Measurements from ENCODE around the gene ARFGAP1.

ARFGAP1 gene

DNA sequence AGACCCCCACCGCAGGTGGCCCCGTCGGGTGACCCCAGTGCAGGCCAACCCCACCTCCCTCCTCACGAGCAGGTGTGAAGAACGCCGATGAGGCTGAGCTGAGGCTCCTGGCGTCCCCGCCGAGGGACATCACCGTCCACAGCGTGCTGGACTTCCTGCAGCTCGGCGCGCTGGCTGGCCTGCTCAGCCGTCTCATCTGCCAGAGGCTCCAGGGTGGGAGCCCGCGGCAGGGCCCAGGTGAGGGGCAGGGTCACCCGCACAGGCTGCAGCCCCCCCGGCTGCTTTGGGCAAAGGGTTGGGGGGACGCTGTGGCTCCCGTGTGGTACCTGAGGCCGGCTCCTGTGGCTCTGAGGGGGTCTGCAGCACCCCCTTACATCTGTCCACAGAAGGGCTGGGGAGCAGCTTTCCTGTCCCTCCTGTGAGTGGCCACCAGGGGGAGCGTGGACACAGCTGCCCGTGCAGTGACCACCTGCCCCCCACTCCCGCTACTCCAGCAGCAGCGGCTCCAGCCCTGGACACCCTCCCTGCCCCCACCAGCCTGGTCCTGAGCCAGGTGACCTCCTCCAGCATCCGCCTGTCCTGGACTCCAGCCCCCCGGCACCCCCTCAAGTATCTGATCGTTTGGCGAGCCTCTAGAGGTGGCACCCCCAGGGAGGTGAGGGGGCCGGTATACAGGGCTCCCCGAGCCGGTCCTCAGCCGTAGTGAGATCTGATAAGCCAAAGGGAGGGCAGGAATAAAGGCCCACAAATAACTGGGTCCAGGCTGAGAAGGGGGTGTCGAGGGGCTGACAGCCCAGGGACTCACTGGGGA, 36.9 kb downstream of the ARFGAP1 start:
- DNase-seq (ENCODE audit: low read depth): no peak

DNA sequence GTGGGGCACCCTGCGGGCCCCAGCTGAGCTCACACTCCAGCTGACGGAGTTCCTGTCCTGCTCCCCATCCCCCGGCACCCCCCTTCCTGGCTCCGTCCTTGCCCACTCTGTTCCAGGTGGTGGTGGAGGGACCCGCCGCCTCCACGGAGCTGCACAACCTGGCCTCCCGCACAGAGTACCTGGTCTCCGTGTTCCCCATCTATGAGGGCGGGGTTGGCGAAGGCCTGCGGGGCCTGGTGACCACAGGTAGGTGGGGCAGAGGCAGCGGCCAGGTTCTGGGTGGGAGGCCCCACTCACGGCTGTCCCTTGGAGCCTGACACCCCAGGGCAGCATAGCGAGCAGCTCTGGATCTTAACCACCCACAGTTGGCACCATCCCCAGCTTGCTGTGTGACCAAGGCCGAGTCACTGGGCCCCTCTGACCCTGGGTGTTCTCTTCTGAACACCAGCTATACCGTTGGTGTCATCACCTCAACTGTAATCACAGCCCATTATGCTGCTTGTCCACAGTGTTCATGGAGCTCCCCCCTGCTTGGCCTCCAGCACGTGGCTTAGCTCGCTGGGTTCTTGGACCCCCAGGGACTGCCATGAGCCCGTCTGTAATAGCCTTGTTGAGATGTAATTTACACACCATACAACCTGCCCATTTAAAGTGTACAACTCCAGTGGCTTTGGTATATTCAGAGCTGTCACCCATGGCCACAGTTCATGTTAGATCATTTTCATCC, 37.8 kb downstream of the ARFGAP1 start:
- no peak for DNase-seq (ENCODE audit: low read depth)

DNA sequence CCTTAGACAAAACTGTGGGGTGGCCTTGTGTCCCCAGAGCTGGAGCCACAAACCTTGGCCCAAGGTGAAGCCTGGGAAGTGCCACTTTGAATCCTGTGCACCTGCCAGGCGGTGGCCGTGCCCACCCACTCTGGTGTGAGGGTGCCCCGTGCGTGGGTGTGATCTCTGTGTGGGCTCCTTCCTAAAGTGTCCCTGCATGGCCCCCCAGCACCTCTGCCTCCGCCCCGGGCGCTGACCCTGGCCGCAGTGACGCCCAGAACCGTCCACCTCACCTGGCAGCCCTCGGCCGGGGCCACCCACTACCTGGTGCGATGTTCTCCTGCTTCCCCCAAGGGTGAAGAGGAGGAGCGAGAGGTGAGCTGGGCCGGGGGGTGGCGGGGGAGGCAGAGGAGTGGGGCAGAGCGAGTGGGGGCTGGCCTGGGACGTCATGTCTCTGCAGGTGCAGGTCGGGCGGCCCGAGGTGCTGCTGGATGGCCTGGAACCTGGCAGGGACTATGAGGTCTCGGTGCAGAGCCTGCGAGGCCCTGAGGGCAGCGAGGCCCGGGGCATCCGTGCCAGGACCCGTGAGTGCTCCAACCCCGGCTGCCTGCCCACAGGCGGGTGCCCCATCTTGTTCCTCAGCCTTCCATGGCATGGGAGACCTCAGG, 38.7 kb downstream of the ARFGAP1 start:
- DNase-seq (ENCODE audit: low read depth): no peak

DNA sequence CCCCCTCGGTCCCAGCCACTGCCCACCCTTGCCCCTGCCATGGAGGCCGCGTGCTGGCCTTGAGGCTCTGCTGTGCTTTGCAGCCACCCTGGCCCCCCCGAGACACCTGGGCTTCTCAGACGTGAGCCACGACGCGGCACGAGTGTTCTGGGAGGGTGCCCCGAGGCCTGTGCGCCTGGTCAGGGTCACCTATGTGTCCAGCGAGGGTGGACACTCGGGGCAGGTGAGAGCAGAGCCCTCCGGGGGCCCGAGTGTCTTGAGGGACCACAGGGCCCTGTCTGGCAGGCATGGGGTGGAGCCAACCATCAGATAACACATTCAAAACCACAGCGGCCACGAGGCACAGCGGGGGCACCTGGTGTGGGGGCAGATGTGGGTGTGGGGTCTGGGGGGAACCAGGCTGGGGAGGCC, 39.2 kb downstream of the ARFGAP1 start:
- DNase-seq (ENCODE audit: low read depth): no peak

DNA sequence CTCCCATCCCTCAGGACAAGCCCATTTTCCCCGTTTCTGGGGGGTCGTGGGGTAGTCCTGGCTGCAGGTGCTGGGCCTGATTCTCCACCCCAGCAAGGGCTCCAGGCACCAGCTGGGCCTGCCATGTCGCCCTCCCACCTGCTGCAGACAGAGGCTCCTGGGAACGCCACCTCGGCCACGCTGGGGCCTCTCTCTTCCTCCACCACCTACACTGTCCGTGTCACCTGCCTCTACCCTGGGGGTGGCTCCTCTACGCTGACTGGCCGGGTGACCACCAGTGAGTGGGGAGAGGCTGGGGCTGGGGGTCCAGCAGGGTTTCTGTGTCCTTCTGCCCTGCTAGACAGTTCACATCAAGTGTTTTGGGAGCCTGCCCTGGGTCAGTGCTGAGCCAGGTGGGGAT, 39.7 kb downstream of the ARFGAP1 start:
- DNase-seq (ENCODE audit: low read depth): no peak

DNA sequence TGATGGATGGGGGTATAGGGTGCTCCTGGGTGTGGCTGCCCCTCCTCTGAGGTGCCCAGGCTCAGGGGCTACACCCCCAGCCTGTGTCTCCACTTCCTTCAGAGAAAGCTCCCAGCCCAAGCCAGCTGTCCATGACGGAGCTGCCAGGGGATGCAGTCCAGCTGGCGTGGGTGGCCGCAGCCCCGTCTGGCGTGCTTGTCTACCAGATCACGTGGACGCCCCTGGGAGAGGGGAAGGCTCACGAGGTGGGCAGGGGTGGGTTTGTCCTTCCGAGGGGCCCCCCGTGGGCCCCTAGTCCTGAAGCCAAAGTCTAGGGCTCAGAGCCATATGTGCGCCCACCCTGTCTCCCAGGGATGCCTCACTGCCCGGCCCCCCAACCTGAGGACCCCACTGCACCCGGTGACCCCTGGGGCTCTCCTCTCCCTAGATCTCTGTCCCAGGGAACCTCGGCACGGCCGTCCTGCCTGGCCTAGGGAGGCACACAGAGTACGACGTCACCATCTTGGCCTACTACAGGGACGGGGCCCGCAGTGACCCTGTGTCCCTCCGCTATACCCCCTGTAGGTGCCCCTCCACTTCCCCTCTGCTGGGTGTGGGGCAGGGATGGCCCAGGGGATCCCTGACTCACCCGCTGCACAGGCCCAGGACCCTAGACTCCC, 40.2 kb downstream of the ARFGAP1 start:
- no peak for DNase-seq (ENCODE audit: low read depth)

DNA sequence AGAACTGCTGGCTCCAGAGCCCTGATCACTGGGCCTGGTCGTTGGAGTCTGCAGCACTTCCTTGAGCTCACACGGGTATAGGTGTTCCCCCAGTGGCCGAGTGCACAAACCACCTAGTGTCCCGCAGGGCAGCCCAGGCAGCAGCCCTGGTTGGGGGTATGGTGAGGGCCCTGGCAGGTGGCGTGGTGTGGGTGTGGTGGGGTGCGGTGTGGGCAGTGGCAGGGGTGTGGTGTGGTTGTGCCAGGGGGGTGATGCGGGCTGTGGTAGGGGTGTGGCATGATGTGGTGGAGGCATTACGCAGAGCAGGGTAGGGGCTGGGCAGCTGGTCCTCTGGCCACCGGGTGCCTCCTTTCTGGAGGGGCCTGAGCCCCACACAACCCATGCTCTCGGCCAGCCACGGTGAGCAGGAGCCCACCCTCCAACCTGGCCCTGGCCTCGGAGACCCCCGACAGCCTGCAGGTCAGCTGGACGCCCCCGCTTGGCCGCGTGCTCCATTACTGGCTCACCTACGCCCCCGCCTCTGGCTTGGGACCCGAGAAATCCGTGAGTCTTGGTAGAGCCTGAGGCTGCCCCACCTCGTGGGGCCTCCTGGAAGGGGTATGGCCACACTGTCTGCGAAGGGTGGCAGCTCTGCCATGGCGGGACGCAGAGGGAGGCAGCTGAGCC, 40.9 kb downstream of the ARFGAP1 start:
- DNase-seq (ENCODE audit: low read depth): no peak

DNA sequence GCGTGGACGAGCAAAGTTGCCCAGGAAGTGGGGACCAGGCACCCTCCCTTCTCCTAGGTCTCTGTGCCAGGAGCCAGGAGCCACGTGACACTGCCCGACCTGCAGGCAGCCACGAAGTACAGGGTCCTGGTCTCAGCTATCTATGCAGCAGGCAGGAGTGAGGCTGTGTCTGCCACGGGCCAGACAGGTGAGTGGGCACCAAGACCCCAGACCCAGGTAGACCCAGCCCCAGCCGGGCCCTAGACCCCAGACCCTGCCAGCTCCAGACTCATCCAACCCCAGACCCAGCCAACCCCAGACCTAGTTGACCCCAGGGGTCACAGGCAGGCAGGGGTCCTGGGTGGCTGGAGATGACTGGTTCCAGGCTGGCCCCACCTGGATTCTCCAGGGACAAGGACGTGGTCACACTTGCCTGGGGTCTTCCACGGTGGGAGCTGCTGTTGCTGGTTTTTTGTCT, 41.4 kb downstream of the ARFGAP1 start:
- no peak for DNase-seq (ENCODE audit: low read depth)

DNA sequence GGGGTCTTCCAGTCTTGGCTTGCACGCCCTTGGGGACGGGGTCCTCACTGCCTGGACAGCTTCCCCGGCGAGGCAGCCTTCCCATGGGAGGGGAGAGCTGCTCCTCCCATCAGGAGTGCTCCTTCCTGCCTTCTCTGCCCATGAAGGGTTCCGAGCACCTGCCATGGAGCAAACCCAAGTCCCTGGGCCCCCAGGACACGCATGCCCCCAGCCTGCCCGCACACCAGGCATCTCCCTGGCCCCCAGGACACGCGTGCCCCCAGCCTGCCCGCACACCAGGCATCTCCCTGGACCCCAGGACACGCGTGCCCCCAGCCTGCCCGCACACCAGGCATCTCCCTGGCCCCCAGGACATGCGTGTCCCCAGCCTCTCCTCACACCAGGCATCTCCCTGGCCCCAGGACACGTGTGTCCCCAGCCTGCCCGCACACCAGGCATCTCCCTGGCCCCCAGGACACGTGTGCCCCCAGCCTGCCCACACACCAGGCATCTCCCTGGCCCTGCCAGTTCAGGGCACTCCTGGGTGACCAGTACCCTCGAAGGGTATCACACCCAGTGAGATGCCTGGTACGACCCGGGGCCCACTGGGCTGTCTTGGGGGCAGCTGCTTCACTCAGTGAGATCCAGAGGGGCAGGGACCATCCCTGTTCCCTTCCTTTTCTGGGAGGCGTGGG, 42.1 kb downstream of the ARFGAP1 start:
- DNase-seq (ENCODE audit: low read depth): no peak

DNA sequence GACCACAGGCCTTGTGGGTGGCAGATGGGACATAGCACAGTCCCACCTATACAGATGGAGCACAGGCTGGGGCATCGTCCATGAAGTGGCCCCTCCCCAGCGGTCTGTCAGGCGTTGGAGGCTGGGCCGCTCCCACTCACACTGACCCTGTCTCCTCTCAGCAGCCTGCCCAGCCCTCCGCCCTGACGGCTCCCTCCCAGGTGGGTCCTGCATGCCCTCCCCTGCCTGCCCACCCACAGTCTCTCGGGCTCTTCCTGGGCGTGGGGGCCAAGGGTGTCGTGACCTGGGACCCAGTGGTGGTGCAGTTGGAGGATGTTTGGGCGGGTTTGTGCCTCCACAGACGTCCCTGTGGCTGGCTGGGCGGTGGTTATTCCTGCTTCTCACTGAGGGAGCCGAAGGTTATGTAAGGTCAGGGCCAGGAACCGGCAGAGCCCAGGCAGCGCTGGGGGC, 42.7 kb downstream of the ARFGAP1 start:
- DNase-seq (ENCODE audit: low read depth): no peak

DNA sequence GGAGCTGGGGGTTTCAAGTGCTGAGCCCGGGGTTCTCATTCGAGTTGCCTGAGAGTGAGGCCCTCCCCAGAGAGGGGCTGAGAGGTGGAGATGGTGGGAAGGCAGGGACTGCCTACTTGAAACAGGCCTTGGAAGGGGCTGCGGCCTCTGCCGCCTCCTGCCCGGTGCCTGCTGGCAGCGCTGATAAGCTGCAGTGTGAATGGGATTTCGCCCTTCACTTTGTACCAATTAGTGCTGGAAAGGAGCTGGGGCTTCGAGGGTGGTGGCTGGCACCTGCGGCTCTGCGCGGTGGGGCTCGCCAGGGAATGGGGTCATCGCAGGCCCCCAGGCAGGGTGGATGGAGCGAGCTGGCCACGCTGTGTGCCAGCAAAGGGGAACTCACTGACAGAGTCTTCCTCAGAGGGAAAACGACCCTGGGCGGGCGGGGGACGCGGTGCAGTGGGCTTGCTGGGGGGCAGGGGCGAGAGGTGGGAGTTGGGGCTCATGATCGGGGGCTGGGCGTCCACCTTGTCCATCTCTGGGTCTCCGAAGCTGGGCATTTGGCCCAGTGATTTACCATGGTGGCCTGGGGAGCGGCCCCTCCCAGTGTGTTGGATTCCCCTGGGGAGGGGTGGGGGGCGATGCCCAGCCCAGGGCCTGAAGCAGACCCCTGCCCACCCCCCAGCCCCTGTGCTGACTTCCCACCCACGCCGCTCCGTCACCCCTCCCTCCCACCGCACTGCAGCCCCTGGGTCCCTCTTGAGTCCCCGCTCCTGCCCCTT, 43.3 kb downstream of the ARFGAP1 start:
- DNase-seq (ENCODE audit: low read depth): no peak

DNA sequence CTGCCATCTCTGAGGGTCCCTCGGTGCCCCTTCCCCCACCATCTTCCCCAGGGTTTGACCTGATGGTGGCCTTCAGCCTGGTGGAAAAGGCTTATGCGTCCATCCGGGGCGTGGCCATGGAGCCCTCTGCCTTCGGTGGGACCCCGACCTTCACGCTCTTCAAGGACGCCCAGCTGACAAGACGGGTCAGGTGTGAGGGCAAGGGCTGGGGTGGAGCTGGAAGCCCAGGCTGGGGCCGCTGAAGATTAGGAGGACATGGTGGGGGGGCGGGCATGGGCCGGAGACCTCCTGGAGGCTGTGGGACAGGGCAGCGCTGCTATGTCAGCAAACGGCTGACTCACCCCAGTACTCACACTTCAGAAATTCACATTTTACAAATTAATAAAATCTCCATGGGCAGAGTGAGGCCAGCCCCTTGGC, 43.9 kb downstream of the ARFGAP1 start:
- DNase-seq (ENCODE audit: low read depth): no peak

DNA sequence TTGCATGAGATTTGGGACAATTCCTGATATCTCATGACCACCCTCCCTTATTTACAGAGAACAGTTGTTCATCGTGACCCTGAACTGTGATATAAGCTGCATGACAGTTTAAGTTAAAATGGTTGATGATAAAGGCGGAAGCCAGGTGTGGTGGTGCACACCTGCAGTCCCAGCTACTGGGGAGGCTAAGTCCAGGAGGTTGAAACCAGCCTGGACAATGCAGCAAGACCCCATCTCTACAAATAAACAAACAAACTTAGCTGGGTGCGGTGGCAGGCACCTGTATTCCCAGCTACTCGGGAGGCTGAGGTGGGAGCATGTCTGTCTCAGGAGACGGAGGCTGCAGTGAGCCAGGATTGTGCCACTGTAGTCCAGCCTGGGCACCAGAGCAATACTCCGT, 44.4 kb downstream of the ARFGAP1 start:
- DNase-seq (ENCODE audit: low read depth): no peak

DNA sequence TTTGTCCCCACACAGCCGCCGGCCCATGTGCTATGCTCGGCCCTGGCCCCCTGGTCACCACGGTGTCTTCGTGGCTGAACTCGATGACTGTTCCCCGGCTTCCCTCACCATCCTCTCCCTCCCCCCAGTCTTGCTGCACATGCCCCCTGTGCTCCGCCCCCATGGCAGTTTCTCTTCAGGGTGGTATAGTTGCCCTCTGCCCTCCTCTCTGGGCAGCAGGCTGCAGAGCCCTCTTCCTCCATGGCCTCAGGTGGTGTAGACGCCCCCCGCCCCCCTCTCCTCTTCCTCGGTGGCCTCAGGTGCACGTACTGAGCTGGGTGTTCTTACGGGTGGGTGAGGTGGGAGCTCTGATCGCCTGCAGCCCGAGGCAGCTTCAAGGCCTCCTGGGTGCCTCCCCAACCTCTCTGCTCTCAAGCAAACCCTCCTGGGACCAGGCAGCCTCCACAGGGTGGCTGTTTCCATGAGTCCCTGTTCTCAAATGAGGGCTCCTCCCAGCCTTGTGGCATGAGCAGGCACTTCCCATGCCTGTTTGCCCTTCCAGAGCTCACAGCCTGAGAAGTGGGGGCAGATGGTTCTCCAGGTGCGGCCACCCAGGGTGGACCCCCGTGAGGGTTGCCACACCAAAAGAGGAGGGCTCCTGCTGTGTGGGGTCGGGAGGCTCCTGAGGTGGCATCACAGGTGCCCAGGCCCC, 45.1 kb downstream of the ARFGAP1 start:
- no peak for DNase-seq (ENCODE audit: low read depth)

DNA sequence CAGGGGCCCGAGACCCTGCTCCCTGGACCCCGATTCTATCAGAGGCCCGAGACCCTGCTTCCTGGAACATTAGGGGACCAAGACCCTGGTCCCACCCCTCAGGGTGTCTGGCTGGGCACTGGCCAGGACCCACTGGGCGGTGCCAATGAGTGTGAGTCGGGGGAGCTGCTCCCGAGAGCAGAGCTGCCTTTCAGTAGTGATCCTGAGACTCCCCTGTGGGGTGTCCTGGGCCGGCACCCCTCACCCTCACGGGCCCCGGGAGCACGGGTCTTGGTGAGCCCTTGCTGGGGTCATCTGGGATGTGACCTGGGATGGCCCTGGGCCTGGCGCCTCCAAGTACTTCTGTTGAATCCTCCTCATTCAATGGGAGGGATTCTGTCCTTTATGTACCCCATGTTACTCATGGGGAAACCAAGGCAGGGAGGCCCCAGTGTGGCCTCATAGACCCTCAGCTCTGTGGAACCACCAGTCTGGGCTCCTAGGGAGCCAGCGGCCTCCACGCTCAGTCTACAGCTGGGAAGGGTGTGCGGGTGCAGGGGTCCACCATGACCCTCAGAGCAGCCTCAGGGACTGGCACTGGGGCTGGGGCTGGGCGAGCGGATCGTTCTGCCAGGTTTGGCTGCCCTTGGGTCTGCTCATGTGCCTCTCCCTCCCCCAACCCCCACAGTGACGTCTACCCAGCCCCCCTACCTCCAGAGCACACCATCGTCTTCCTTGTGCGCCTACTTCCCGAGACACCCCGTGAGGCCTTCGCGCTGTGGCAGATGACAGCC, 46.0 kb downstream of the ARFGAP1 start:
- no peak for DNase-seq (ENCODE audit: low read depth)

DNA sequence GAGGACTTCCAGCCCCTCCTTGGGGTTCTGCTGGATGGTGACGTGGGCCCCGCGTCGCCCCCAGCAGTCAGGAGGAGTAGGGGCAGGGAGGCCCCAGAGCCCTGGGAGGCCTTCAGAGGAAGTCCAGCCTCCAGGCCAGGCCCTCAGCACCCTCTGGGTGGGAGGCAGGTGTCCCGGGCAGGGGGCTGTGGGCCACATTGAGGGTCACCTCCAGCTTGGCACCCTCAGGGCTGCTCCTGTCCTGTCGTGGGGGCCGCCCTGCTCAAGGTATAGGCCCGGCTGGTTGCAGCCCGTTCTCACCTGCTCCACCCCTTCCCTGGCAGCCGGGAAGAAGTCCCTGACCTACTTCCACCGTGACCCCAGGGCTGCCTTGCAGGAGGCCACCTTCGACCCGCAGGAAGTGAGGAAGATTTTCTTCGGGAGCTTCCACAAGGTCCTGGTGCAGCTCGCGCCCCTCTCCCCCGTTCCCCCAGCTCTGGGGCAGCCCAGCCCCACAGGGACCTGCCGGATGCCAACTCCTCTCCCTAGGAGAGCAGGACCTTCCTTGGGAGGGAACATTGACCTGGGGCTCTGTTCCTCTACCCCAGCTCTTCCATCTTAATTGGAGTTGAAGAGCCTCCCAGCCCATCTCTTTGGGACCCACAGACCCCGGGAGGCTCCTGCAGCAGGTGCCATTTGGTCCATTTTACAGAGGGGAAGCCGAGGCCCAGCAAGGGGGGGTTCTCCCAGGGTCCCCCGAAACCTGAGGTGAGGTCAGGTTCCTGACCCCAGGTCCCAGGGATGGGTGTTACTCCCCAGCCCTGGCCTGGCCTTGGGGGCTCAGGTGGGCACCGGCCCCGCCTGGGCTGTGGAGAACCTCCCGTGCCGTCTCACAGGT, 46.8 kb downstream of the ARFGAP1 start:
- no peak for DNase-seq (ENCODE audit: low read depth)

DNA sequence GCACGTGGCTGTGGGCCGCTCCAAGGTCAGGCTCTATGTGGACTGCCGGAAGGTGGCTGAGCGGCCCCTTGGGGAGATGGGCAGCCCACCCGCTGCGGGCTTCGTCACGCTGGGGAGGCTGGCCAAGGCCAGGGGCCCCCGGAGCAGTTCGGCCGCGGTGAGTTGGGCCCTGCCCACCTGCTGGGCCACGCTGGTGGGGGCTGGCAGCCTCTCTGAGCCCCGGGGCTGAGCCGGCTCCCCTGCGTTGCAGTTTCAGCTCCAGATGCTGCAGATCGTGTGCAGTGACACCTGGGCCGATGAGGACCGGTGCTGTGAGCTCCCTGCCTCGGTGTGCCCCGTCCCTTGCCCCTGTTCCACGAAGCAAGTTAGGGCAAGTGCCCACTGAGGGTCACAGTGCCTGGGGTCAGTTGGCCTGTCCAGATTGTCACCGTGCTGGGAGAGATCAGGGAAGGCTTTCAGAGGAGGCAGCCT, 47.5 kb downstream of the ARFGAP1 start:
- DNase-seq (ENCODE audit: low read depth): no peak

DNA sequence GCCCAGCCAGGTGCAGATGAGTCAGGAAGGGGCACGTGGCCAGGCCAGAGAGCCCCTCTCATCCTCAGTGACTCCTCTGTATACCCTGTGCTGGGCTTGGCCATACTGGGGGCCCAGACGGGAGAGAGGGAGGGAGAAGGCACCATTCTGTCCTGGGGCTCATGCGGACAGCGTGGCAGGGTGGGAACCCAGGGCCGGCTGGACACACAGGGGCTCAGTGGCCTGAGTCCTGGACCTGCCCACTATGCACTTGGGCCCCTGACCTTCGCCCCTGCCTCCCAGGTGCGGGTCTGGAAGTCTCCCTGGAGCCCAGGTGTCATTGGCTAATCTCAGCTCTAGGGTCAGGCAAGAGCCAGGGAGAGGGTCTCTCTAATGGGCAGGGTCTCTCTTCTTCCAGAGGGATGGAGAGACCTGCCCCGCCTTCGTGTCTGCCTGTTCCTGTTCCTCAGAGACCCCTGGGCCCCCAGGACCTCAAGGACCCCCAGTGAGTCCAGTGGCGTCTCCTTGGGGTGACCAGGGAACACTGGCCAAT, 48.1 kb downstream of the ARFGAP1 start:
- DNase-seq (ENCODE audit: low read depth): no peak
